Measurements from ENCODE around the gene NUMB.
"Not testable (repeated sequence)": the region's sequence is repeated elsewhere in the genome, so short reads cannot be mapped to it uniquely, and the experiment has no call there.

NUMB gene

GRCh38 chr14:73423092-73423491 lies 35.3 kb downstream of the NUMB start:
- not testable (repeated sequence) for DNase-seq (ENCODE audit: low read depth in 2 of 2, low spot score in 1 of 2)

- no peak for DNase-seq (ENCODE audit: low read depth in 2 of 2, low spot score in 1 of 2)
Measured at GRCh38 chr14:73422515-73422914, 35.8 kb downstream of the NUMB start.

DNA sequence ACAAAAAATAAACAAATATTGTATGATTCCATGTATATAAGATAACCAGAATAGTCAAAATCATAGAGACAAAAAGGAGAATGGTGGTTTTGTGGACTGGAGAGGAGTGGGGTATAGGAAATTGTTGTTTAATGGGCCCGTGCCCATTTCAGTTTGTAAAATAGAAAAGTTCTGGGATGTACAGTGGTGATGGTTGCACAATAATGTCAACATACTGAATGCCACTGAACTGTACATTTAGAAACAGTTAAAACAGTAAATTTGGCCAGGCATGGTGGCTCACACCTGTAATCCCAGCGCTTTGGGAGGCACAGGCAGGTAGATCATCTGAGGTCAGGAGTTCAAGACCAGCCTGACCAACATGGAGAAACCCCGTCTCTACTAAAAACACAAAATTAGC lies 40.1 kb downstream of the NUMB start:
- no peak for DNase-seq (ENCODE audit: low read depth in 2 of 2, low spot score in 1 of 2)

DNA sequence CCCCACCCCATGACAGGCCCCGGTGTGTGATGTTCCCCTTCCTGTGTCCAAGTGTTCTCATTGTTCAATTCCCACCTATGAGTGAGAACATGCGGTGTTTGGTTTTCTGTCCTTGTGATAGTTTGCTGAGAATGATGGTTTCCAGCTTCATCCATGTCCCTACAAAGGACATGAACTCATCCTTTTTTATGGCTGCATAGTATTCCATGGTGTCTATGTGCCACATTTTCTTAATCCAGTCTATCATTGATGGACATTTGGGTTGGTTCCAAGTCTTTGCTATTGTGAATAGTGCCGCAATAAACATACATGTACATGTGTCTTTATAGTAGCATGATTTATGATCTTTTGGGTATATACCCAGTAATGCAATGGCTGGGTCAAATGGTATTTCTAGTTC lies 52.1 kb downstream of the NUMB start:
- DNase-seq (ENCODE audit: low read depth in 2 of 2, low spot score in 1 of 2), result not testable (repeated sequence)

DNA sequence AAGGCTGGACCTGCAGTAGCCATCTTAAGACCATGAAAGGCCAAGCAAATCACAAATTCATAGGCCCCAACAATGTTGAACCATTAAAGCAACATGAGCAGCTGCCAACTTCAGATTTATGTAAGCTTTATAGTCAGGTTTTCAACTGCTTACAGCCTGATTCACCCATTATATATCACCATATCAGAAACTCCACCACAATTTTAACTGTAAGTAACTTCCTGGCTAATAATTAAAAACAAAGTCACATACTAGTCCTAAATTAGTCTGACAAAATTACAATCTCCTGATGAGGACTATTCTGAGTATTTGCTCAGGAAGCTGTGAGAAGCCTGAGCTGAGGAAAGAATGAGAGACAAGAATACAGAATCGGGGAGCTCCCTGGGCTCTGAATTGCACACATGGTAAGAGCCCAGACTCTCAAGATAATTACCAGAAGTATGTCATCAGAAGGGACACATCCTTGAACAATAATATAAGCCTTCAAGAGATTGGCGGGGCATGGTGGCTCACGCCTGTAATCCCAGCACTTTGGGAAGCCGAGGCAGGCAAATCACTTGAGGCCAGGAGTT lies 55.1 kb downstream of the NUMB start:
- no peak for DNase-seq (ENCODE audit: low read depth in 2 of 2, low spot score in 1 of 2)

- DNase-seq (ENCODE audit: low read depth in 2 of 2, low spot score in 1 of 2), result no peak
Measured at GRCh38 chr14:73402579-73402978, 55.8 kb downstream of the NUMB start.

- DNase-seq (ENCODE audit: low read depth in 2 of 2, low spot score in 1 of 2), result no peak
Measured at GRCh38 chr14:73397810-73398209, 60.5 kb downstream of the NUMB start.

DNA sequence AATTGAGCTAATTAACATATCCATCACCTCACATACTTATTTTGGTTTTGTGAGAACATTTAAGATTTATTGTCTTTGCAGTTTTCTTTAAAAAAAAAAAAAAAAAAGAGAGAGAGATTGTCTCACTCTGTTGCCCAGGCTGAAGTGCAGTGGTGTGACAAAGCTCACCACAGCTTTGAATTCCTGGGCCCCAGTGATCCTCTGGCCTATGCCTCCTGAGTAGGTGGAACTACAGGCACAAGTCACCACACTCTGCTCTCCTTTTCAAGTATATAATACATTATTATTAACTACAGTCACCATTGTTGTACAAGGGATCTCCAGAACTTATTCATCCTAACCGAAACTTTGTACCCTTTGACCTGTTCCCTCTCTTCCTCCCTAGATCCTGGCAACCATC lies 64.0 kb downstream of the NUMB start:
- no peak for DNase-seq (ENCODE audit: low read depth in 2 of 2, low spot score in 1 of 2)

GRCh38 chr14:73393375-73393774 lies 65.0 kb downstream of the NUMB start:
- DNase-seq (ENCODE audit: low read depth in 2 of 2, low spot score in 1 of 2), result no peak

DNA sequence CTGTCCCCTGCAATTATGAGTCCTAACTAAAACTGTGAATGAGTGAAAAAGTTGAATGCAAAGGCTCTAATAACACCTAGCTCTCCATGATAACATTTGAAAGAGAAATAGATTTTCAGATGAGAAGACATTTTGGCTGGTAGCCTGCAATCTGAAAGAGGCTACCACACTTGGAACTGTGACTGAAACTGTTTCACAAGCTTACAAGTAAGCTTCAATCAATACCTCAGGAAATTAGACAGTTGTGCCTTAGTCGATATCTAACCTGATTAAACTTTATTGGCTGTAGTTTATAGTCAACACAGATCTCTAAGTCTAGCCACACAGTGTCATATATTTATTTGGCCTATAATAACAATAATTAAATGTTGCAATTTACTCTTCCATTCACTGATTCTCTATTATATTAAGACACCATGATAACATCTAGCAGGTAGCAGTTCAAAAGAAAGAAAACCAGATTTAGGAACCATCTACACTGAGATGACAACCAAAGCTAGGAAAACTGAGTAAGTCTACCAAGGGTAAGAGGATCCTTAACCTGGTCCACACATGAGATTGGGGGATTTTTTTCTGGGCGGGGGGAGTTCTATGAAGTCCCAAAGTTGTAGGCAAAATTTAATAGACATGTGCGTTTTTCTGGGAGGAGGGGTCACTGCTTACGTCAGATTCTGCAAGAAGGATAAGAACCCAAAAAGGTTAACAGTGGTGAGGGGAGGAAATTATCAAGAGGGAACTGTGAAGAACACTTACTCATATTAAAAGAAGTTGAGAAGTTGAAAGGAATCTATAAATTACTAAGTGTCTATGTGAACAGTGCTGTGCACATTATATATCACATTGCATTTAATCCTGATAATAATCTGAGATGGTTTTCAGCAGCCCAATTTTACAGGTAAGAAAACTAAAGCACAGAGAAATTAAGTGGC lies 65.8 kb downstream of the NUMB start:
- DNase-seq (ENCODE audit: low read depth in 2 of 2, low spot score in 1 of 2), result no peak

GRCh38 chr14:73387860-73388259 lies 70.5 kb downstream of the NUMB start:
- not testable (repeated sequence) for DNase-seq (ENCODE audit: low read depth in 2 of 2, low spot score in 1 of 2)

GRCh38 chr14:73386342-73386741 lies 72.0 kb downstream of the NUMB start:
- no peak for DNase-seq (ENCODE audit: low read depth in 2 of 2, low spot score in 1 of 2)

DNA sequence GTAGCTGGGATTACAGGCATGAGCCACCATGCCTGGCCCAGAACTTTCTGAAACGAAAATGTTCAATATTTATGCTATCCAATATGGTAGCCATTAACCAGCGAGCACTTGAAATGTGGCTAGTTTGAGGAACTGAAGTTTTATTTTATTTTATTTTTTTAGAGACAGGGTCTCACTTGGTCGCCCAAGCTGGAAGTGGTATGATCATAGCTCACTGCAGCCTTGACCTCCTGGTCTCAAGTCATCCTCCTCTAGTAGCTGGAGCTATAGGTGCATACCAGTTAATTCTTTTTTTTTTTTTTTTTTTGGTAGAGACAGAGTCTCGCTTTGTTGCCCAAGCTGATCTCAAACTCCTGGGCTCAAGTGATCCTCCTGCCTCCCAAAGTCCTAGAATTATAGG lies 73.3 kb downstream of the NUMB start:
- DNase-seq (ENCODE audit: low read depth in 2 of 2, low spot score in 1 of 2), result not testable (repeated sequence)

GRCh38 chr14:73383356-73383755 lies 75.0 kb downstream of the NUMB start:
- no peak for DNase-seq (ENCODE audit: low read depth in 2 of 2, low spot score in 1 of 2)

GRCh38 chr14:73381380-73382013 lies 76.8 kb downstream of the NUMB start:
- DNase-seq (ENCODE audit: low read depth in 2 of 2, low spot score in 1 of 2), result no peak

GRCh38 chr14:73376585-73376984 lies 81.8 kb downstream of the NUMB start:
- no peak for DNase-seq (ENCODE audit: low read depth in 2 of 2, low spot score in 1 of 2)

DNA sequence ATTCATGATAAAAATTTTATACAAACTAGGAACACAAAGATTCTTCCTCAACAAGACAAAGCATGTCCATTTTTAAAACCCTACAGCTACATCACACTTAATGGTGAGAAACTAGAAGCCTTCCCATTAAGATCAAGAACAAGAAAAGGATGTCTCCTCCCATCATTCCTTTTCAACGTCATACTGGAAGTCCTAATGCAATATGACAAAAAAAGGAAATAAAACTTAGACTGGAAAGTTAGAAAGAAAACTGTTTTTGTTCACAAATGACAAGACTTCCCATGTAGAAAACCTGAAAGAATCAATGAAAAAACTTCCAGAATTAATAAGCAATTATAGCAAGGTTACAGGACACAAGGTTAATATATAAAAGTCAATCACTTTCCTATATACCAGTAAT lies 82.5 kb downstream of the NUMB start:
- DNase-seq (ENCODE audit: low read depth in 2 of 2, low spot score in 1 of 2), result no peak

GRCh38 chr14:73374218-73374617 lies 84.1 kb downstream of the NUMB start:
- no peak for DNase-seq (ENCODE audit: low read depth in 2 of 2, low spot score in 1 of 2)

GRCh38 chr14:73372529-73372928 lies 85.8 kb downstream of the NUMB start:
- no peak for DNase-seq (ENCODE audit: low read depth in 2 of 2, low spot score in 1 of 2)

DNA sequence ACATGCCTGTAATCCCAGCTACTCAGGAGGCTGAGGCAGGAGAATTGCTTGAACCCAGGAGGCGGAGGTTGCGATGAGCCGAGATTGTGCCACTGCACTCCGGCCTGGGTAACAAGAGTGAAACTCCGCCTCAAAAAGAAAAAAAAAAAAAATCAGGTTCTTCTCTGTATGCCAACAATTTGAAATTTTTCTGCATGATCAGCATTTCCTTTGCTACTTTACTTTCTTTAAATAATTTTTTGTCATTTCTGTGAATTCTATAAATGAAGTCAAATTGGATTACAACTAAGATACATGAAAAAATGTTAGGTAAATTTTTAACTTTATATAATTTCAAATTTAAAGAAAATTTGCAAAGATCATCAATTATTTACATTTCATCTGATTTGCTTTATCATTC lies 87.8 kb downstream of the NUMB start:
- DNase-seq (ENCODE audit: low read depth in 2 of 2, low spot score in 1 of 2), result no peak

- no peak for DNase-seq (ENCODE audit: low read depth in 2 of 2, low spot score in 1 of 2)
Measured at GRCh38 chr14:73369428-73369827, 88.9 kb downstream of the NUMB start.

- DNase-seq (ENCODE audit: low read depth in 2 of 2, low spot score in 1 of 2), result no peak
Measured at GRCh38 chr14:73368616-73369015, 89.7 kb downstream of the NUMB start.
